Lung (tissue), 16 donors: ENCODE results near the gene ZNF391. TPM values are rescaled to one million over a fixed set of nuclear protein-coding genes. Genes with fewer than 3 reads are reported as not detected.

Source experiments
- ATAC-seq: fragments of 200-7000 bp; cut with Tn5 transposase; one replicate; pipeline ENCODE4 v1.9.1; 2020; ENCODE audit warnings: moderate number of reproducible peaks; ENCODE audit not compliant: insufficient read depth, low FRiP score
- DNase-seq, 3 donors: peaks; one replicate each; pipeline ENCODE4 v3.0.0-alpha.2; 2013 to 2017
- H3K27ac ChIP-seq, 2 donors: one replicate each; pipeline ENCODE4 v1.5.1; 2013; ENCODE audit warnings: mild to moderate bottlenecking in 2 of 2, moderate library complexity in 2 of 2, control low read depth in 1 of 2, inconsistent platforms in 1 of 2, low read depth in 1 of 2, low read length in 1 of 2
- H3K27me3 ChIP-seq, 3 donors: one replicate each; pipeline ENCODE4 v1.5.1; 2013; ENCODE audit warnings: low read length in 2 of 3; ENCODE audit not compliant: control insufficient read depth in 3 of 3, insufficient read depth in 3 of 3
- H3K36me3 ChIP-seq, 4 donors: one replicate each; pipeline ENCODE4 v1.5.1; 2013; ENCODE audit warnings: low read length in 4 of 4, mild to moderate bottlenecking in 1 of 4, moderate library complexity in 1 of 4; ENCODE audit not compliant: control insufficient read depth in 4 of 4, insufficient read depth in 4 of 4
- H3K4me1 ChIP-seq, 5 donors: one replicate each; pipeline ENCODE4 v1.5.1; 2013; ENCODE audit warnings: low read length in 5 of 5, mild to moderate bottlenecking in 2 of 5, moderate library complexity in 1 of 5; ENCODE audit not compliant: control insufficient read depth in 5 of 5, insufficient read depth in 5 of 5
- H3K4me3 ChIP-seq: one replicate; pipeline ENCODE4 v1.5.1; 2013; ENCODE audit warnings: mild to moderate bottlenecking, control low read depth, moderate library complexity
- H3K9ac ChIP-seq, 2 donors: one replicate each; pipeline ENCODE4 v1.5.1; 2013; ENCODE audit warnings: low read length in 2 of 2, control low read depth in 1 of 2; ENCODE audit not compliant: insufficient read depth in 1 of 2
- H3K9me3 ChIP-seq, 4 donors: one replicate each; pipeline ENCODE4 v1.5.1; 2013; ENCODE audit warnings: low read length in 3 of 4, mild to moderate bottlenecking in 1 of 4, moderate library complexity in 1 of 4; ENCODE audit not compliant: control insufficient read depth in 4 of 4, insufficient read depth in 3 of 4
- CTCF ChIP-seq: IDR thresholded peaks from 2 replicates; pipeline ENCODE4 v1.5.1; 2012; ENCODE audit warnings: mild to moderate bottlenecking; ENCODE audit errors: control extremely low read depth, extremely low read depth
- WGBS, 2 donors: extraction: QIAGEN DNeasy Blood & Tissue Kit; methylation state at CpG; one replicate each; pipeline ENCODE4 v1.1.7; 2013; 5-methylcytosine and 5-hydroxymethylcytosine counted together
- long read RNA-seq, 5 donors: transcript quantifications; one replicate each; lab custom pipeline, GENCODE V29; 2026
- polyA plus RNA-seq, 2 donors: library from polyadenylated mRNA; stranded (reverse); fragments of 200-250 nt; gene quantifications; one replicate each; pipeline ENCODE4 v1.2.1, GENCODE V29; 2013
- total RNA-seq, 2 donors: library from RNA; depleted of rRNA in 1 of 2; stranded (reverse); fragments of >200 nt in 1 of 2; gene quantifications; one replicate each; pipeline ENCODE4 v1.2.1, GENCODE V29; 2014 to 2021
- donor health status: control.
- donor health status: control.
- donor health status: Bipolar disorder and iron deficiency.
- donor health status: healthy.
- donor health status: DM: yes; HTN: yes; CAD: no.

The ZNF391 gene
- total RNA-seq: 1 to 10 TPM; 4.2 to 5.3 TPM
- polyA plus RNA-seq: 1 to 10 TPM; 1.5 to 1.7 TPM
- long read RNA-seq, donor 1, full-length matches to known transcripts: 4 of 4 reads
- long read RNA-seq, donor 1, partial matches to known transcripts: 0 of 4 reads
- long read RNA-seq, donor 1, other reads (novel, unspliced or antisense): 0 of 4 reads
- long read RNA-seq, donor 2, full-length matches to known transcripts: 1 of 1 reads
- long read RNA-seq, donor 2, partial matches to known transcripts: 0 of 1 reads
- long read RNA-seq, donor 2, other reads (novel, unspliced or antisense): 0 of 1 reads
- long read RNA-seq, donor 3: 0 reads
- long read RNA-seq, donor 4: 0 reads
- long read RNA-seq, donor 5, full-length matches to known transcripts: 2 of 2 reads
- long read RNA-seq, donor 5, partial matches to known transcripts: 0 of 2 reads
- long read RNA-seq, donor 5, other reads (novel, unspliced or antisense): 0 of 2 reads

GRCh38 chr6:27388293-27389197 is at the start of gene ZNF391:
Gene ZNF391 (plus strand): TSS chr6:27388759. CDS start chr6:27400371, 11,612 bp downstream.
- Histone ChIP-seq H3K4me3 (peak within 1 kb of the TSS; percentile 71), H3K36me3 (no peaks in the 10 kb centered on the region), H3K27ac (peak within 1 kb of the TSS; percentile 45 to 78), H3K27me3 (no peaks in the 10 kb centered on the region), H3K9ac (peak within 1 kb of the TSS; percentile 83 to 89), H3K9me3 (peaks cover 0 to under 1% (median 0%) of the 10 kb centered on the region in 4 donors), H3K4me1 (peaks cover 0 to 8% (median 4%) of the 10 kb centered on the region in 5 donors)
- no peak for TF ChIP-seq CTCF
- DNase-seq (peak; percentile 88 to 95 (median 91)), ATAC-seq (peak; percentile 92)
- WGBS, 2 donors: 0% methylated on average over 49 of the region's 49 CpGs

GRCh38 chr6:27352850-27353249 is 35.7 kb upstream of the ZNF391 start:
- H3K9me3 ChIP-seq: peaks cover 0 to 6% (median under 1%) of the 10 kb centered on the region in 4 donors
- WGBS, 2 donors: 84 to 92% methylated on average over 4 of the region's 4 CpGs
- H3K4me1 ChIP-seq: no peaks in the 10 kb centered on the region
- TF ChIP-seq CTCF: no peak
- H3K9ac ChIP-seq: no peak overlapping the region
- no peak overlapping the region for H3K4me3 ChIP-seq
- ATAC-seq: no peak
- H3K27me3 ChIP-seq: no peaks in the 10 kb centered on the region
- H3K27ac ChIP-seq: no peak overlapping the region
- peaks cover 0 to 2% (median 0%) of the 10 kb centered on the region in 4 donors for H3K36me3 ChIP-seq
- no peak for DNase-seq

GRCh38 chr6:27358786-27359185 is 29.8 kb upstream of the ZNF391 start:
- 75 to 93% methylated on average over 2 of the region's 2 CpGs for WGBS, 2 donors
- H3K4me3 ChIP-seq: no peak overlapping the region
- H3K9me3 ChIP-seq: peaks cover 0 to 19% (median 11%) of the 10 kb centered on the region in 4 donors
- H3K9ac ChIP-seq: no peak overlapping the region
- H3K27me3 ChIP-seq: no peaks in the 10 kb centered on the region
- no peak for ATAC-seq
- no peaks in the 10 kb centered on the region for H3K4me1 ChIP-seq
- peaks cover 0 to 20% (median 14%) of the 10 kb centered on the region in 4 donors for H3K36me3 ChIP-seq
- DNase-seq: no peak
- no peak overlapping the region for H3K27ac ChIP-seq
- TF ChIP-seq CTCF: no peak
